Measurements from ENCODE around the gene MEG3.
A peak's percentile ranks its signal among the peaks of the same experiment; 100 is the strongest.

DNA sequence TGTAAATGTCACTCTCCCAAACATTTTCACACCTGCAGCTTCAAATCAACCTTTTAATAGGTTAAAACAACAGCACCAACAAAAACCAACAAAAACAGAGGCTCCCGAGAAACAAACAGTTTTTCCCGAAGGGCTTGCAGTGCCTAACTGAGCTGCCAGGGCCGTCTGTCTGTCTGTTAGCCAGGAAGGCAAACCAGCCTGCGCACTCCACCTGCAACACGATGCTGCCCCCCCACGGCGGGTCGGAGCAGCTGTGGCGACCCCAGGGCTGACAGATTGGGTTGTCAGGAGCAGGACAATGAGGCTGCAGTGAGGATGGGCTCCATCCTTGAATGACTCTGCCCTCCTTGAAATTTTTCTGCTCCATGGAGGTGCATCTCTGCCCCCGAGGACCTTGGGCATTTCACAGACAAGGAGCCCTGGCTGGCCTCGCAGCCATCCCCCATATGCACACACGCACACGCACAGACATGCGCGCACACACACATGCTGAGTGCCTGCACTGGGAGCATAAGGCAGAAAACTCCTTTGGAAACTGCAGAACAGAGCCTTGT, 75.0 kb downstream of the MEG3 start:
- TF ChIP-seq, protein P1, sequence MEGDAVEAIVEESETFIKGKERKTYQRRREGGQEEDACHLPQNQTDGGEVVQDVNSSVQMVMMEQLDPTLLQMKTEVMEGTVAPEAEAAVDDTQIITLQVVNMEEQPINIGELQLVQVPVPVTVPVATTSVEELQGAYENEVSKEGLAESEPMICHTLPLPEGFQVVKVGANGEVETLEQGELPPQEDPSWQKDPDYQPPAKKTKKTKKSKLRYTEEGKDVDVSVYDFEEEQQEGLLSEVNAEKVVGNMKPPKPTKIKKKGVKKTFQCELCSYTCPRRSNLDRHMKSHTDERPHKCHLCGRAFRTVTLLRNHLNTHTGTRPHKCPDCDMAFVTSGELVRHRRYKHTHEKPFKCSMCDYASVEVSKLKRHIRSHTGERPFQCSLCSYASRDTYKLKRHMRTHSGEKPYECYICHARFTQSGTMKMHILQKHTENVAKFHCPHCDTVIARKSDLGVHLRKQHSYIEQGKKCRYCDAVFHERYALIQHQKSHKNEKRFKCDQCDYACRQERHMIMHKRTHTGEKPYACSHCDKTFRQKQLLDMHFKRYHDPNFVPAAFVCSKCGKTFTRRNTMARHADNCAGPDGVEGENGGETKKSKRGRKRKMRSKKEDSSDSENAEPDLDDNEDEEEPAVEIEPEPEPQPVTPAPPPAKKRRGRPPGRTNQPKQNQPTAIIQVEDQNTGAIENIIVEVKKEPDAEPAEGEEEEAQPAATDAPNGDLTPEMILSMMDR (IDR thresholded peaks at IDR 0.05; ENCODE audit: low read depth, low read length, poor library complexity, severe bottlenecking): peak; percentile 24
- no peak for TF ChIP-seq EZH2phosphoT487 (IDR thresholded peaks at IDR 0.05; ENCODE audit: borderline replicate concordance, low read length)

Data from DOHH2 (cell line).